Stimulated activated CD4-positive, alpha-beta T cell treated with anti-CD3 and anti-CD28 coated beads, Interleukin-12 subunit alpha, Interleukin-12 subunit beta, amount 100 ng/mL, for 24 hours (primary cell): ENCODE data around the gene EPHA10.
"Not testable (repeated sequence)": the region's sequence is repeated elsewhere in the genome, so short reads cannot be mapped to it uniquely, and the experiment has no call there.

ENCODE experiments used
- DNase-seq, 2 experiments: peaks; one replicate each; pipeline ENCODE4 v3.0.0-alpha.2; 2020; ENCODE audit warnings: low read depth in 2 of 2

EPHA10 gene

GRCh38 chr1:37717631-37718030 lies 47.3 kb downstream of the EPHA10 start:
- DNase-seq: no peak

DNA sequence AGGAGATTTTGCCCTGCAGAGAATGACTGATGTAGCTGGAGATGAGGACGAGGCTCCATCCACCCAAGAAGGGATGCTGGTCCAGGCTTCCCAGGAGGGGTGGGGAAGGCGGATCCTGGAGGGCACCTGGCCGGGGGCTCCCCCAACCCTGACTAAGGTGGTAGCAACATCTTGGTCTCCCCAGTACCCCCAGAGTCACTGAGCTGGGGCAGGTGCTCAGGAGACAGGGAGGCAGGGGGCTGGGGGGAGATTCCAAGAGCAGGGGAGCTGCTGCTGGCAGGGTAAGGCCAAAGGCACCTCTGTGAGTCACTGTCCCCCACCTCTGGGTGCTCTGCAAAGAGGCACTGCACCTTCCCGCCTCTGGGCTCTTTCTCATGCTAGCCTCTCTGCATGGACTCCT lies 48.6 kb downstream of the EPHA10 start:
- no peak for DNase-seq

DNA sequence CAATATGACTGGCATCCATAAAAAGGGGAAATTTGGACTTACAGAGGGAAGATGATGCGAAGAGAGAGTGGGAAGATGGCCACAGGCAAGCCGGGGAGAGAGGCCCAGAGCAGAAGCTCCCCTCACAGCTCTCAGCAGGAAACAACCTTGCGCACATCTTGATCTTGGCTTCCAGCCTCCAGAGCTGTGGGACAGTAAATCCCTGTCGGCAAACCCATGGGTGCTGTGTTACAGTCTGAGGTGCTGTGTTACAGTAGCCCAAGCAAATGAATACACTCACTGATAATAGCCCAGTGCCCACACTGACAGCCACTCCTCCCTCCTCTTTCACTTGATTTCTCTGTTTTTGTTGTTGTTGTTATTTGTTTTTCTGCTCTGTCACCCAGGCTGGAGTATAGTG lies 50.2 kb downstream of the EPHA10 start:
- DNase-seq: no peak

GRCh38 chr1:37714226-37714625 lies 50.7 kb downstream of the EPHA10 start:
- DNase-seq: no peak

GRCh38 chr1:37708471-37708870 lies 56.4 kb downstream of the EPHA10 start:
- DNase-seq: no peak

- no peak for DNase-seq
These were observed 59.5 kb downstream of the EPHA10 start for GRCh38 chr1:37705399-37705798.

- no peak for DNase-seq
These were observed 60.0 kb downstream of the EPHA10 start for GRCh38 chr1:37704966-37705365.

- DNase-seq: no peak
These were observed 61.9 kb downstream of the EPHA10 start for GRCh38 chr1:37703061-37703460.

DNA sequence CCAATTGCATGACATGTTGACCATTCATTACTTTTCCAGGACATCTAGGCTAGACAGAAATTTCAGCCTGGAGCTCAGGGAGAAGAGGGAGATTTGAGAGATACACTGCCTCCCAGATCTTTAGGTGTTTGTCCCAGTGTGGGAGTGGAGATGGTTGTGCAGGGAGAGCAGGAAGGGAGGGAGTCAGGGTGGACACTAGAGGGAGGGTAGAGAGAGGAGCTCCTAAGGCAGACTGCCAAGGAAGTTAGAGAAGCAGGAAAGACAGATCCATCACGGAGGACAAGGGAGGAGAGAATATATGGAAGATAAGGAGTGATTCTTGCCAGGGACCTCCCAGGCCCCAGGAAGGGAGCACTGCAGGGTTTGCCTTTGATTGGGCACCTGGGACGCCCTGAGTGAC lies 63.9 kb downstream of the EPHA10 start:
- no peak for DNase-seq

DNA sequence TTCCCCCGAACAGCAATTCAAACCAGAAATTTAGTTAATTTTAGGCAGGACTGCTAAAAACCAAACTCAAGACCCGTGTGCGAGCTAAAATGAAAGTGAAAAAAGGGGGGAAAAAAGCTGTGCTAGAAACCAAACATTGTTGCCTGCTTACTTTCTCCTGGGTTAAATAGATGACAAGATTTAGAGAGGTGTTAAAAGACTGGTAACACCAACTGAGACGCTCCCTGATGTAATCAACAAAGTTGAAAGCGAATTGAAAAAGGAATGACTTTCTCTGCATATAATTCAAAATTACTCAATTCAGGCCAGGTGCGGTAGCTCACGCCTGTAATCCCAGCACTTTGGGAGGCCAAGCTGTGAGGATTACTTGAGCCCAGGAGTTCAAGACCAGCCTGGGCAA lies 65.8 kb downstream of the EPHA10 start:
- no peak for DNase-seq

GRCh38 chr1:37697737-37698136 lies 67.2 kb downstream of the EPHA10 start:
- no peak for DNase-seq

DNA sequence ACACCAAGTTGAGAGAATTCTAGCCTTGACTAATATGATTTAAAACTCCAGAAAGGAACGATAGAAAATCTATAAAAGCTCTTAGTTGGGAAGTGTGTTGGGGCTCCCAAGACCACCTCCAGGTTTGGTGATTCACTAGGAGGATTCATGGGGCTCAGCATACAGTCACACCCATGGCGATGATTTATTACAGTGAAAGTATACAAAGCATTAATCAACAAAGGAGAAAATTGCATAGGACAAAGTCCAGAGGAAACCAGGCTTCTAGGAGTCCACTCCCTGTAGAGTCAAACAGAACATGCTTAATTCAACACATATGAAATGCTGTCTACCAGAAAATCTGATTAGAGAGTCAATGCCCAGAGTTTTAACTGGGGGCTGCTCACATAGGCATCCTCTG lies 67.8 kb downstream of the EPHA10 start:
- no peak for DNase-seq

GRCh38 chr1:37692834-37693175 lies 72.1 kb downstream of the EPHA10 start:
- peak in 1 of 2 experiments; percentile 6 for DNase-seq

DNA sequence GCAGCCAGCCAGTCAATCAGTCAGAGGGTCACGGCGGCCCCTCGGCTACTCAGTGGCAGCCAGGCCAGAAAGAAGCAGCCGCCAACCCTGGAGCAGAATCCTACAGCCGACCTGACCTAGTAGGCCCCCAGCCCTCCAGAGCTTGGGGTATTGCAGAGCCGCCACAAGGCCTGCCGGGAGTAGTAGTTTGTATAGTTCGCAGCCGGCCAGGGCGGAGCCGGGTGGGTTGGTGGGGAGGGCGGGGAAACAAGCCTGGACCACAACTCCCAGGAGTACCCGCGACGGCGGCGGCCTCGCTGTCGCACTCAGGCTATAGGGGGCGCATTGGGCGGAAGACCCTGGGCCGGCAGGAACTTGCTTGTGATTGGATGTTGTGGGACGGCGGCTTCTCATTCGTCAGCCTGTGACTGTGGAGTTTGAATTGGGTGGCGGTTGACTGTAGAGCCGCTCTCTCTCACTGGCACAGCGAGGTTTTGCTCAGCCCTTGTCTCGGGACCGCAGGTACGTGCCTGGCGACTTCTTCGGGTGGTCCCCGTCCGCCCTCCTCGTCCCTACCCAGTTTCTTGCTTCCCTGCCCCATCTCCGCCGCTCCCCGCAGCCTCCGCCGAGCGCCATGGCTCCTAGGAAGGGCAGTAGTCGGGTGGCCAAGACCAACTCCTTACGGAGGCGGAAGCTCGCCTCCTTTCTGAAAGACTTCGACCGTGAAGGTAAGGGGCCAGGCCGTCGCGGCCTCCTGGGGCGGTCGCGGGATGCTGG lies 72.7 kb downstream of the EPHA10 start, which contains the start of gene CDCA8:
Gene CDCA8 (plus strand): TSS at position 439 of the 756 bp plus-strand sequence. CDS start 175 bp downstream, at position 614.
- DNase-seq: peak; percentile 96 to 98

DNA sequence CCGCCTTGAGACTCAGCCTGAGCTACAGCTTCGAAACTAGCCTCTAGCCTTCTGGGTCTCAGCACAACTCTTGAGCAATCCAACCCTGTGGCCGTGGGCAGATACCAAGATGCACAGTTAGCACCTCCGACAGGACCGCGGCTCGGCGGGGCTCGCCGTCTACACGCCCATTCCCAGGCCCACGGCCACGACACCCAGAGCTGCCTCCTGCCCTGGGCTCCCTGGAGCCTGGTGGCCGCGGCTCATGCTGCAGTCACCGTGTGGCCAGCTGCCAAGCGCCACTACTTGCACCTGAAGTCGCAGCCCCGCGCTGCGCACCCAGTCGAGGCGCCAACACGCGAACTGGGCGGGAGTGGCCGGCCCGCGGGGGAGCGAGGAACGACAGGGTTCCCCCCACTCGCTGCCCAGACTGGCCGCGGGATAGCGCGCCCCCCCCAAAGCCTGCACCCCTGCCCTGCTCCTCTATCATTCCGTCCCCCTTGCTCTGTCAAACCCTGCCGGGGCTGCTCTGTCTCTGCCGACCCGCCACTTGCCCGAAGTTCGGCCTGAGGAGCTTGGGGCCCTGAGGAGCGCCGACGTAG lies 73.3 kb downstream of the EPHA10 start:
- peak in 1 of 2 experiments; percentile 7 for DNase-seq

DNA sequence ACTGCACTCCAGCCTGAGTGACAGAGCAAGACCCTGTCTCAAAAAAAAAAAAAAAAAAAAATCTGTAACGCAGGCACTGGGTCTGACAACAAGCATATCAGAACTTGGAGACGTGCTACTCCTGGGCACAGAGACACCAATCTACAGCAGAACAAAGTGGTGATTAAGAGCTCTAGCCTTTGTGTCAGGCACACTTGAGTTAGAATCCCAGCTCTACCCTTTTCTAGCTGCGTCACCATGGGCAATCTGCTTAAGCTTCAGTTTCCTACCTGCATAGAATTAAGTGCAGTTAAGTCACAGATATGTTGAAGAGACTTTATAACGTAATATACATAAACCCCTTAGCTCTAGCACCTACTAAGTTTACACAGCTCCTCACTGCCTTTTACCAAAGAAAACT lies 76.0 kb downstream of the EPHA10 start:
- no peak for DNase-seq

GRCh38 chr1:37687764-37688163 lies 77.2 kb downstream of the EPHA10 start:
- not testable (repeated sequence) for DNase-seq

GRCh38 chr1:37685722-37686121 lies 79.2 kb downstream of the EPHA10 start:
- no peak for DNase-seq

DNA sequence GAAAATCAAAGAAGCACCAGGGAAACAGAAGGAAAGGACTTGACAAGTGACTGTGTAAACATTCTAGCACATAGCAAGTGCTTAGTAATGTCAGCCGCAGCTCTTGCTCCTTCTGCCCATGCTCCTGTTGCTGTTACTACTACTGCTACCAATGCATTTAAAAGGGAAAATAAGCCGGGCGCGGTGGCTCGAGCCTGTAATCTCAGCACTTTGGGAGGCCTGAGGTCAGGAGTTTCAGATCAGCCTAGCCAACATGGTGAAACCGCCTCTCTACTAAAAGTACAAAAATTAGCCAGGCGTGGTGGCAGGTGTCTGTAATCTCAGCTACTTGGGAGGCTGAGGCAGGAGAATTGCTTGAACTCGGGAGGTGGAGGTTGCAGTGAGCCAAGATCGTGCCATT lies 80.7 kb downstream of the EPHA10 start:
- DNase-seq: not testable (repeated sequence)

DNA sequence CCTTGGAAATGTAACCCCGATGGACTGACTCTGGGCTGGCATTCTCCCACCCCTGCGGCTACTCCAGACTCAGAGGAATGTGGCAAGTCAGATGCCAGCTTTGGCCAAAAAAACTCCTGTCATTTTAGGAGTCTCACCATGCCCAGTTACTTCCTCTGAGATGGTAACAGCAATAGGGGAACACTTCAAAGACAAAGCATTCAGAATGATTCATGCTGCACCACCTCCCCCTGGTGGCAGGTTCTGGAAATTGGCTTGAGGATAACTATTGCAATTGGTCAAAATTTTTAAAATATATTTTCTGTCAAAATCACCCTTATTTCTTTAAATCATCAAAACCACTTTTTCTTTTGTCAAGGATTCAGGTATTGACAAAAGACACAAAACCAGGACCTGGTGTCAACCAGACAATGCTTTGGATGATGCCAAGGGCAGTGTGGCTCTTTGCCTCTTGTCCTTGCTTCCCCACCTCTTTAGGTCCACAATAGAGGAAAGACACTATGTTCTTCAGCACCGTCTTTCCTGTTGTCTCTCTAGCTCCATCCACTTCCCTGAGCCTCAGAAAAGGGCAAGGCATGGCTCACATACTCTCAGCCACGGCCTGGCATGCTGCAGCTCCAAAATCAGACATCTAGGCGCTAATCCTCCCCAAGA lies 82.5 kb downstream of the EPHA10 start:
- peak in 1 of 2 experiments; percentile 80 for DNase-seq

- no peak for DNase-seq
These were observed 84.0 kb downstream of the EPHA10 start for GRCh38 chr1:37680933-37681332.

- no peak for DNase-seq
These were observed 87.1 kb downstream of the EPHA10 start for GRCh38 chr1:37677808-37678207.

DNA sequence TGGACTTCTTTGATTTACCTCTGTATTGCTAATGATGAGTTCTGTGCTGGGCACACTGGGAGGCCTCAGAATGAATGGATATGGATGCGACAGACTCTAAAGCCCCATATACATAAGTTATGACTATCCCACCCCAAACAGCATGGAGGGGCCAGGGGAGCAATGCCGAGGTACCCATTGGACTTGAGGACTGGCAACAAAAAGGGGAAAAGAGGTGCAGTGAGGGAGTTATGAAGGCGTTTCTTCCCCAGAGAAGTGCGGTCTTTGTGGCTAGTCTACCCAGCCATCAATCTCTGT lies 87.8 kb downstream of the EPHA10 start:
- DNase-seq: no peak
